ENCODE measurements around the gene SPTLC2.
"Not testable (repeated sequence)": the region's sequence is repeated elsewhere in the genome, so short reads cannot be mapped to it uniquely, and the experiment has no call there.

SPTLC2 gene

DNA sequence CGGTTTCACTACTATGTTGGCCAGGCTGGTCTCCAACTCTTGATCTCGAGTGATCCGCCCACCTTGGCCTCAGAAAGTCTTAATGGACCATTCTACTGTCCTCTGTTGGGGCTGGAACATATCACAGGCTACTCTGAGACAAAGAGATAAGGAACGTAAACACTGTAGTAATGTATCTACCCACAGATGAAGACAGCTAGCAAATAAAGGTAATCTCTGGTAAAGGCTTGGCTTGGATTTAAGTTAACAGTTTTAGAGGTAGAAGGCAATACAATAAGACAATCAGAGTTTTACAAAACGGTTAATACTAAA, 73.2 kb downstream of the SPTLC2 start:
- DNase-seq (ENCODE audit: low read depth), result no peak
- H3K4me3 ChIP-seq (ENCODE audit: low read depth, low read length), result no peak overlapping the region
- TF ChIP-seq, protein P1, sequence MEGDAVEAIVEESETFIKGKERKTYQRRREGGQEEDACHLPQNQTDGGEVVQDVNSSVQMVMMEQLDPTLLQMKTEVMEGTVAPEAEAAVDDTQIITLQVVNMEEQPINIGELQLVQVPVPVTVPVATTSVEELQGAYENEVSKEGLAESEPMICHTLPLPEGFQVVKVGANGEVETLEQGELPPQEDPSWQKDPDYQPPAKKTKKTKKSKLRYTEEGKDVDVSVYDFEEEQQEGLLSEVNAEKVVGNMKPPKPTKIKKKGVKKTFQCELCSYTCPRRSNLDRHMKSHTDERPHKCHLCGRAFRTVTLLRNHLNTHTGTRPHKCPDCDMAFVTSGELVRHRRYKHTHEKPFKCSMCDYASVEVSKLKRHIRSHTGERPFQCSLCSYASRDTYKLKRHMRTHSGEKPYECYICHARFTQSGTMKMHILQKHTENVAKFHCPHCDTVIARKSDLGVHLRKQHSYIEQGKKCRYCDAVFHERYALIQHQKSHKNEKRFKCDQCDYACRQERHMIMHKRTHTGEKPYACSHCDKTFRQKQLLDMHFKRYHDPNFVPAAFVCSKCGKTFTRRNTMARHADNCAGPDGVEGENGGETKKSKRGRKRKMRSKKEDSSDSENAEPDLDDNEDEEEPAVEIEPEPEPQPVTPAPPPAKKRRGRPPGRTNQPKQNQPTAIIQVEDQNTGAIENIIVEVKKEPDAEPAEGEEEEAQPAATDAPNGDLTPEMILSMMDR (IDR thresholded peaks at IDR 0.05; ENCODE audit: low read depth, low read length, missing control alignments), result no peak

DNA sequence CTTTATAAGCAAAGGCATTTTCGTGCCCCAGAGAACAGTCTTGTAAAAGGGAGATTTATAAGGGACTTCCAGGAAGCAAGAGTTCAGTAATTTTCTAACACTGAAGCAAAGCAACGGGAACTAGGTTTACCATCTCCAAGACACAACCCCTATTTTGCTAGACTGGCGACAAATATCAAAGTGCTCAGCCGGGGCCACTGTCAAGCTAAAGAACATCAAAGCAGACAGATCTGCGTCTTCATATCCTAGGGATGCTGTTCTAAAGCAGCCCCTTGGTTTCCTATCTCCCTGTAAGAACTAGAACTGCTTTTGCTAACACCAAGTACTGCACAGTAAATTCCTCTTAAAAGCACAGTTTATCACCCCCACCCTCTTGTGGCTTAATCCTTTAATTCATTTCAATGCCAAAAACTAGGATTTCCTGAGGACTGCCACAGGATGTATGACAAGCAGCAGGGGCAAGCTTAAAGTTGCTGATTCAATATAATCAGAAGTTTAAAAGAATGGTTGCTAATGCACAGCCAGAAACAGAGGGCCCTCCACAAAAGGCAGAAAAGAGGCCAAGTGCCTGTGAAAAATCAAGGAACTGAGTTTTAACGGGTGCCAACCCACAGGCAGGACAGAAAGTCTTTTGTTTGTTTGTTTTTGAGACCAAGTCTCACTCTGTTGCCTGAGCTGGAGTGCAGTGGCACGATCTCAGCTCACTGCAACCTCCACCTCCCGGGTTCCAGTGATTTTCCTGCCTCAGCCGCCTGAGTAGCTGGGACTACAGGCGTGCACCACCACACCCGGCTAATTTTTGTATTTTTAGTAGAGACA, 73.8 kb downstream of the SPTLC2 start:
- DNase-seq (ENCODE audit: low read depth), result no peak
- H3K4me3 ChIP-seq (ENCODE audit: low read depth, low read length), result no peak overlapping the region
- TF ChIP-seq, protein P1 (IDR thresholded peaks at IDR 0.05; ENCODE audit: low read depth, low read length, missing control alignments), result no peak

GRCh38 chr14:77541905-77542304, 74.5 kb downstream of the SPTLC2 start:
- TF ChIP-seq, protein P1 (IDR thresholded peaks at IDR 0.05; ENCODE audit: low read depth, low read length, missing control alignments), result no peak
- H3K4me3 ChIP-seq (ENCODE audit: low read depth, low read length), result no peak overlapping the region
- no peak for DNase-seq (ENCODE audit: low read depth)

DNA sequence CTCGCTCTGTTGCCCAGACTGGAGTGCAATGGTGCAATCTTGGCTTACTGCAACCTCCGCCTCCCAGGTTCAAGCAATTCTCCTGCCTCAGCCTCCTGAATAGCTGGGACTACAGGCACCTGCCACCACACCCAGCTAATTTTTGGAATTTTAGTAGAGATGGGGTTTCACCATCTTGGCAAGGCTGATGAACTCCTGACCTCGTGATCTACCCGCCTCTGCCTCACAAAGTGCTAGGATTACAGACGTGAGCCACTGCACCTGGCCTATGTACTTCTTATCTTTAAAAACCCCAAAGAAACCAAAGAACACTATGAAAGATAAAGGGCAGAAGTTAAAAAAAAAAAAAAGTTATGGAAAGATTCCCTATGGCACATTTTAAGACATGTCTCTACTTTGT, 79.5 kb downstream of the SPTLC2 start:
- DNase-seq (ENCODE audit: low read depth), result not testable (repeated sequence)

GRCh38 chr14:77531071-77531470, 85.4 kb downstream of the SPTLC2 start:
- no peak for DNase-seq (ENCODE audit: low read depth)
- TF ChIP-seq, protein P1 (IDR thresholded peaks at IDR 0.05; ENCODE audit: low read depth, low read length, missing control alignments), result no peak

More for the DNA sequence above, 79.5 kb downstream of the SPTLC2 start:
- H3K4me3 ChIP-seq (ENCODE audit: low read depth, low read length), result not testable (repeated sequence)

GRCh38 chr14:77529963-77530362, 86.5 kb downstream of the SPTLC2 start:
- no peak for DNase-seq (ENCODE audit: low read depth)
- TF ChIP-seq, protein P1 (IDR thresholded peaks at IDR 0.05; ENCODE audit: low read depth, low read length, missing control alignments), result no peak
- H3K4me3 ChIP-seq (ENCODE audit: low read depth, low read length), result no peak overlapping the region

More at GRCh38 chr14:77531071-77531470, 85.4 kb downstream of the SPTLC2 start:
- H3K4me3 ChIP-seq (ENCODE audit: low read depth, low read length), result no peak overlapping the region

DNA sequence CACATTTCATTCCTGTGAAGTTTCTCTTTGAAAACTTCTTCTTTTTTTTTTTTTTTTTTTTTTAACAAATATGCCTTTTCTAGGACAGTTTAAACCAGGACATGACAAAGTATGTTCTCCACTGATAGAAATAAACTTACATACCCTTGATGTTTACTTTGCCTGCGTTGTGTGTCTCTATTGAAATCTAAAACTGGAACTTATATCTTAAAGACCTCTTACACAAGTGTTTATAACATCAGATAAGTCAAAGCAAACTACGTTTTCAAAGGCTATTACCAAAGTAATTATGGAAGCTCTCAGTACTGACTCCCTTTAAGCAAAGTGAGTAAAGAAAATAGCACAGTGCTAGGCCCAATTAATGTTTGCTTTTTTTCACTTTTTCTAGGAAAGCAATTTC, 87.2 kb downstream of the SPTLC2 start:
- TF ChIP-seq, protein P1 (IDR thresholded peaks at IDR 0.05; ENCODE audit: low read depth, low read length, missing control alignments), result no peak
- no peak overlapping the region for H3K4me3 ChIP-seq (ENCODE audit: low read depth, low read length)
- DNase-seq (ENCODE audit: low read depth), result no peak

DNA sequence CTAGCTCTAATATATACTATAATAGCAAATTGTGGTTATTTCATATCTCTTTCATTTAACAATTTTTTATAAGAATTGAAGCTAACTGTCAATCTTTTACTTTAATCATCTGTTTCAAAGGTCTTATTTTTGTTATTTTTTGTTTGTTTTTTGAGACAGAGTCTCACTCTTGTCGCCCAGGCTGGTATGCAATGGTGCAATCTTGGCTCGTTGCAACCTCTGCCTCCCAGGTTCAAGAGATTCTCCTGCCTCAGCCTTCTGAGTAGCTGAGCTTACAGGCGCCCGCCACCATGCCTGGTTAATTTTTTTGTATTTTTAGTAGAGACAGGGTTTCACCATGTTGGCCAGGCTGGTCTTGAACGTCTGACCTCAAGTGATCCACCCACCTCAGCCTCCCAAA, 87.7 kb downstream of the SPTLC2 start:
- not testable (repeated sequence) for H3K4me3 ChIP-seq (ENCODE audit: low read depth, low read length); DNase-seq (ENCODE audit: low read depth)
